Occipital lobe (tissue), 2 donors: Measurements from ENCODE around the gene EXOC3L2. TPM values are rescaled to one million over a fixed set of nuclear protein-coding genes. Genes with fewer than 3 reads are reported as not detected.

Experiments
- DNase-seq: peaks from one replicate; lab custom pipeline; 2025; lab: John Stamatoyannopoulos, UW
- total RNA-seq: library from RNA; depleted of rRNA; stranded (reverse); fragments of >200 nt; gene quantifications from one replicate; pipeline ENCODE4 v1.2.3, GENCODE V29; 2014

The EXOC3L2 gene
- total RNA-seq, 1 donor from 2014 or later, result not detected

- DNase-seq, result no peak
These were observed 22.5 kb downstream of the EXOC3L2 start for GRCh38 chr19:45222724-45223123.

GRCh38 chr19:45218911-45219743, 26.1 kb downstream of the EXOC3L2 start:
- DNase-seq, result no peak

GRCh38 chr19:45218426-45218825, 26.8 kb downstream of the EXOC3L2 start:
- no peak for DNase-seq

GRCh38 chr19:45217957-45218334, 27.3 kb downstream of the EXOC3L2 start:
- DNase-seq, result no peak

GRCh38 chr19:45217193-45217956, 27.8 kb downstream of the EXOC3L2 start:
- DNase-seq, result no peak

GRCh38 chr19:45216667-45217066, 28.5 kb downstream of the EXOC3L2 start:
- DNase-seq, result no peak

GRCh38 chr19:45215391-45216191, 29.6 kb downstream of the EXOC3L2 start:
- no peak for DNase-seq

GRCh38 chr19:45213031-45213430, 32.2 kb downstream of the EXOC3L2 start:
- no peak for DNase-seq

- DNase-seq, result no peak
These were observed 33.3 kb downstream of the EXOC3L2 start for GRCh38 chr19:45211751-45212381.

GRCh38 chr19:45206328-45206727, 38.9 kb downstream of the EXOC3L2 start:
- DNase-seq, result no peak

GRCh38 chr19:45205810-45206209, 39.4 kb downstream of the EXOC3L2 start:
- DNase-seq, result no peak

GRCh38 chr19:45202637-45203036, 42.6 kb downstream of the EXOC3L2 start:
- no peak for DNase-seq

- DNase-seq, result no peak
These were observed 44.6 kb downstream of the EXOC3L2 start for GRCh38 chr19:45200568-45200967.

GRCh38 chr19:45195764-45196163, 49.4 kb downstream of the EXOC3L2 start:
- DNase-seq, result no peak

GRCh38 chr19:45191375-45191774, 53.8 kb downstream of the EXOC3L2 start:
- DNase-seq, result no peak

GRCh38 chr19:45189971-45190370, 55.2 kb downstream of the EXOC3L2 start:
- DNase-seq, result no peak

- no peak for DNase-seq
These were observed 57.6 kb downstream of the EXOC3L2 start for GRCh38 chr19:45187421-45188100.

GRCh38 chr19:45186509-45187334, 58.5 kb downstream of the EXOC3L2 start:
- no peak for DNase-seq

- no peak for DNase-seq
These were observed 61.1 kb downstream of the EXOC3L2 start for GRCh38 chr19:45184115-45184514.

- no peak for DNase-seq
These were observed 62.4 kb downstream of the EXOC3L2 start for GRCh38 chr19:45182758-45183157.
